GM21390 (cell line): ENCODE measurements around the gene MFSD6L.

ENCODE experiments used
- ATAC-seq: cut with Tn5 transposase; IDR thresholded peaks from one replicate; pipeline ENCODE4 v1.9.1; 2021; ENCODE audit not compliant: unreplicated experiment

The MFSD6L gene

GRCh38 chr17:8747742-8748141 is 51.4 kb downstream of the MFSD6L start:
- no peak for ATAC-seq
